Activated naive CD4-positive, alpha-beta T cell treated with anti-CD3 and anti-CD28 coated beads for 36 hours (primary cell): ENCODE results near the gene NOC3L. TPM values are rescaled to one million over a fixed set of nuclear protein-coding genes. Genes with fewer than 3 reads are reported as not detected.

Experiments
- CTCF ChIA-PET: fragments of 350-600 bp; sonication (Branson Sonifier 250); formaldehyde crosslinking; loops from one replicate; lab custom pipeline; 2021; ENCODE audit warnings: antibody characterized with exemption; lab: Charles Lee
- DNase-seq: peaks from one replicate; pipeline ENCODE4 v3.0.0-alpha.2; 2020
- H3K27ac Mint-ChIP-seq: one replicate; pipeline ENCODE4 v1.8.0; 2021; ENCODE audit warnings: mild to moderate bottlenecking, mixed read lengths
- H3K27me3 Mint-ChIP-seq: one replicate; pipeline ENCODE4 v1.8.0; 2021; ENCODE audit warnings: low read depth, mixed read lengths
- H3K36me3 Mint-ChIP-seq: one replicate; pipeline ENCODE4 v1.8.0; 2021; ENCODE audit warnings: low read depth, mixed read lengths
- H3K4me1 Mint-ChIP-seq: one replicate; pipeline ENCODE4 v1.8.0; 2021; ENCODE audit warnings: low read depth, mixed read lengths
- H3K4me3 Mint-ChIP-seq: one replicate; pipeline ENCODE4 v1.8.0; 2021; ENCODE audit warnings: mild to moderate bottlenecking, moderate library complexity, mixed read lengths
- H3K9me3 Mint-ChIP-seq: one replicate; pipeline ENCODE4 v1.8.0; 2021; ENCODE audit warnings: mixed read lengths
- intact Hi-C: fragments of 100-400 bp; cut with micrococcal nuclease; formaldehyde crosslinking; loops from one replicate; pipeline ENCODE4 v1.15.1; 2023
- total RNA-seq, 2 experiments: library from RNA; stranded (reverse); gene quantifications; one replicate each; pipeline ENCODE4 v1.2.3, GENCODE V29; 2021

NOC3L gene, protein sequence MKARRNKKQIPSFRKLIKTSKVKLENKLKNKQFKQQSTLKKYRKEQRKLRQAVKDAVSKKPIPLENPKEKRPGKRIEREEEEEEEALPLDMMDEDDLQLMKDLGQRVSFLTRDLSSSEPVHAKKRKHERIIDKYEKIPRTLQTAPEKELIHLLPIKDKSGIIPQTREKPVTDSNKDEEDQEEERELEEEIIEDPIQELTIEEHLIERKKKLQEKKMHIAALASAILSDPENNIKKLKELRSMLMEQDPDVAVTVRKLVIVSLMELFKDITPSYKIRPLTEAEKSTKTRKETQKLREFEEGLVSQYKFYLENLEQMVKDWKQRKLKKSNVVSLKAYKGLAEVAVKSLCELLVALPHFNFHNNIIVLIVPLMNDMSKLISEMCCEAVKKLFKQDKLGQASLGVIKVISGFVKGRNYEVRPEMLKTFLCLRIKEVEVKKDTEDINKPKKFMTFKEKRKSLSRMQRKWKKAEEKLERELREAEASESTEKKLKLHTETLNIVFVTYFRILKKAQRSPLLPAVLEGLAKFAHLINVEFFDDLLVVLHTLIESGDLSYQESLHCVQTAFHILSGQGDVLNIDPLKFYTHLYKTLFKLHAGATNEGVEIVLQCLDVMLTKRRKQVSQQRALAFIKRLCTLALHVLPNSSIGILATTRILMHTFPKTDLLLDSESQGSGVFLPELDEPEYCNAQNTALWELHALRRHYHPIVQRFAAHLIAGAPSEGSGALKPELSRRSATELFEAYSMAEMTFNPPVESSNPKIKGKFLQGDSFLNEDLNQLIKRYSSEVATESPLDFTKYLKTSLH
- total RNA-seq: 10 to 100 TPM; 39.3 to 40.1 TPM

DNA sequence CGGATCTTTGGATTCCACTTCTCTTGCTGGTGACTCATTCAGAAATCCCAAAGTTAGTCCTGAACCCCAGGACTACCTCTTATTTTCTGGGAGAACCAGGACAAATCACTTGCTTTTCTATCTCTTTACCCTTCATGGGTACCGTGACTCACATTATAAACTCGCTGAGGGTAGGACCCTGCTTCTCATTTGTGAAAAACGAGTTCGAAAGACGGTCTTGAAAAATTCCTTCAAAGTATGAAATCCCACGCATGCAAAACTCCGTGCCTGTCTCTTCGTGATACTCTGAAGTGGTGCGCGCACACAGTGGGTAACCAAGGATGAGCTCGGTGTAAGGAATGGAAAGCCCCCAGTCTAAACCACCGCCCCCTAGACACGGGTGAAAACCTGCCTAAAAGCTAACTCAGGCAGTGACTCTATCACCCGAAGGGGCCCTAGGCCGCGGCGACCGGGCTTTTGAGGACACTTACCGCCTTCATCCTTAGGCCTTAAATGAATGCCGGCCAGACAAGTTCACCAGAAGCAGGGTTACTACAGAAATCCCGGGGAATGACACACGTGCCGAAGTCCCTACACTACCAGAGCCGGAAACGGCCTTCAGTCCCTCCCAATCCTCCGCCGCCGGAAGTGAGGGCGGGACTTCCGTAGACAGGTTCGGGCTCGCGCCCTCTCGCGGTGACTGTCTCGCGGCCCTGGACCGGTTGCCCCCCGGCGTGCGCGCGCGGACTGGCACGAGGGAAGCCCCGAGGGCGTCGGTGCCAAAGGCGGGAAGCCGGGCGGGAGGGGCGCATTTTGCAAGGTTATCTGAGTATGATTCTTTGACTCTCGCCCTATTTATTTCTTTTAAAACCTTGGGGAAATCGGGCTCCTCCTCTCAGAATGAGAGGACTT lies at the start of gene NOC3L:
NOC3L (minus strand) TSS at position 580 of the 891 bp plus-strand sequence; CDS start at position 479, 101 bp downstream.
- Mint-ChIP-seq H3K27me3 (no peaks in the 10 kb centered on the region), H3K36me3 (peaks cover 29% of the 10 kb centered on the region), H3K4me3 (peak within 1 kb of the TSS; percentile 83), H3K4me1 (peaks cover 30% of the 10 kb centered on the region), H3K27ac (peak within 1 kb of the TSS; percentile 91), H3K9me3 (no peaks in the 10 kb centered on the region)
- CTCF ChIA-PET: interaction anchor here (0.6 to 1.6 kb wide), 10 partner anchors 9 to 82 kb away, joined by 3 to 7 read pairs (median 4); no protein-coding TSS in a partner anchor
- peak; percentile 96 for DNase-seq
- intact Hi-C loops: loop anchor here (1.0 to 5.0 kb wide), 7 partner anchors 40 to 865 kb away; partner anchors contain the start of genes CEP55, FRA10AC1, HELLS and SLC35G1

- Mint-ChIP-seq H3K4me1 (no peaks in the 10 kb centered on the region), H3K4me3 (no peak overlapping the region), H3K9me3 (no peaks in the 10 kb centered on the region), H3K27me3 (peaks cover 32% of the 10 kb centered on the region), H3K36me3 (no peaks in the 10 kb centered on the region), H3K27ac (no peak overlapping the region)
- CTCF ChIA-PET: interaction anchor here (0.6 kb wide), 1 partner anchor 57 kb away, joined by 5 read pairs; no protein-coding TSS in a partner anchor
- intact Hi-C loops: no loop called here
- DNase-seq: no peak
These were observed 49.7 kb upstream of the NOC3L start for GRCh38 chr10:94412449-94412848.

GRCh38 chr10:94411304-94411703 lies 48.6 kb upstream of the NOC3L start:
- DNase-seq: no peak
- H3K36me3 Mint-ChIP-seq: no peaks in the 10 kb centered on the region
- intact Hi-C loops: no loop called here
- H3K27me3 Mint-ChIP-seq: peaks cover 42% of the 10 kb centered on the region
- H3K4me1 Mint-ChIP-seq: no peaks in the 10 kb centered on the region
- CTCF ChIA-PET: no interaction called here
- H3K9me3 Mint-ChIP-seq: no peaks in the 10 kb centered on the region
- no peak overlapping the region for H3K27ac Mint-ChIP-seq
- no peak overlapping the region for H3K4me3 Mint-ChIP-seq

- CTCF ChIA-PET: no interaction called here
- H3K4me1 Mint-ChIP-seq: no peaks in the 10 kb centered on the region
- no peak overlapping the region for H3K27ac Mint-ChIP-seq
- H3K9me3 Mint-ChIP-seq: no peaks in the 10 kb centered on the region
- no peak overlapping the region for H3K4me3 Mint-ChIP-seq
- no peaks in the 10 kb centered on the region for H3K36me3 Mint-ChIP-seq
- DNase-seq: no peak
- peaks cover 54% of the 10 kb centered on the region for H3K27me3 Mint-ChIP-seq
- intact Hi-C loops: no loop called here
These were observed 46.4 kb upstream of the NOC3L start for GRCh38 chr10:94409021-94409657.

- Mint-ChIP-seq H3K4me3 (no peak overlapping the region), H3K36me3 (no peaks in the 10 kb centered on the region), H3K4me1 (peaks cover 4% of the 10 kb centered on the region), H3K9me3 (no peaks in the 10 kb centered on the region), H3K27ac (no peak overlapping the region), H3K27me3 (peaks cover 54% of the 10 kb centered on the region)
- intact Hi-C loops: no loop called here
- CTCF ChIA-PET: interaction anchor here (0.6 kb wide), 1 partner anchor 54 kb away, joined by 3 read pairs; no protein-coding TSS in a partner anchor
- no peak for DNase-seq
These were observed 44.9 kb upstream of the NOC3L start for GRCh38 chr10:94407668-94408067.

GRCh38 chr10:94405406-94405805 lies 42.7 kb upstream of the NOC3L start:
- DNase-seq: no peak
- Mint-ChIP-seq H3K4me3 (no peak overlapping the region), H3K27ac (no peak overlapping the region), H3K36me3 (no peaks in the 10 kb centered on the region), H3K9me3 (no peaks in the 10 kb centered on the region), H3K27me3 (peaks cover 55% of the 10 kb centered on the region), H3K4me1 (peaks cover 4% of the 10 kb centered on the region)
- intact Hi-C loops: no loop called here
- CTCF ChIA-PET: no interaction called here

DNA sequence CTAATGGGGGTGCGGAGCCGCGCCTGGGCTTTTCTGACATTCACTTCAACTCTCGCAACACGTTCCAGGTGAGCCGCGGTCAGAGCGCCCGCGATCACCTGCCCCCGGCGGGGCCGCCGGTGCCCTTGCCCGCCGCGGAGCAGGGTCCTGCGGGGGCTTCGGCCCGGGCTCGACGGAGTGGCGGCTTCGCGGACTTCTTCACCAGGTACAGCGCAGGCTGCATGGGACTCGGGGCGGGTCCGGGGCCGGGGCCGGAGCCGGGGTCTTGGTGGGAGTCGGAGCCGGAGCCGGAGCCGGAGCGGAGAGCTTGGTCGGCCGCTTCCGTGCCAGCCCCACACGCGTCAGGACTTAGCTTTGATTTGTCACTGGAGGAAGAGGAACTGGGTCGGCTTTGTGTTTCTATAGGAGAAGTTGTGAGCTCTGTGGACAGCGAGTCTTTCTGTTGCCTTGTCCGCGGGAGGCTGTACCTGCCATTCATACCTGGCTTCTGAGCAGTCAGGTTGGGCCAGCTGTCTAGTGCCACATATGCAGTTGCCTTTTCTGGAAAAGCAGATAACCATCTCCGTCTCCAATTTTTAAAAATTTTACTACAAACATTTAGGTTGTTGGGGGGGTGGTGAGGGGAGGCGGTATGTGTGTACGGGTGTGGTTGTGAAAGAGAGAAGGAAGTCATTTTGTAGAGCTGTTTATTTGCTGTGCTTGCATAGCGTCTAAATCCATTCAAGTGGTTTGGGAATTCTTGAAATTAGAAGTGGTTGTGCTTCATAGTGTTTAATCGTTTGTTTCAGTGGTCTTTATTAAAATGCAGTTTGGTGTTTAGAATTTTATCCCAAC lies 40.9 kb upstream of the NOC3L start:
- intact Hi-C loops: no loop called here
- peak; percentile 28 for DNase-seq
- Mint-ChIP-seq H3K27ac (no peak overlapping the region), H3K36me3 (no peaks in the 10 kb centered on the region), H3K4me3 (peak overlapping the region; percentile 74), H3K9me3 (no peaks in the 10 kb centered on the region), H3K27me3 (peaks cover 59% of the 10 kb centered on the region), H3K4me1 (peaks cover 4% of the 10 kb centered on the region)
- CTCF ChIA-PET: no interaction called here

DNA sequence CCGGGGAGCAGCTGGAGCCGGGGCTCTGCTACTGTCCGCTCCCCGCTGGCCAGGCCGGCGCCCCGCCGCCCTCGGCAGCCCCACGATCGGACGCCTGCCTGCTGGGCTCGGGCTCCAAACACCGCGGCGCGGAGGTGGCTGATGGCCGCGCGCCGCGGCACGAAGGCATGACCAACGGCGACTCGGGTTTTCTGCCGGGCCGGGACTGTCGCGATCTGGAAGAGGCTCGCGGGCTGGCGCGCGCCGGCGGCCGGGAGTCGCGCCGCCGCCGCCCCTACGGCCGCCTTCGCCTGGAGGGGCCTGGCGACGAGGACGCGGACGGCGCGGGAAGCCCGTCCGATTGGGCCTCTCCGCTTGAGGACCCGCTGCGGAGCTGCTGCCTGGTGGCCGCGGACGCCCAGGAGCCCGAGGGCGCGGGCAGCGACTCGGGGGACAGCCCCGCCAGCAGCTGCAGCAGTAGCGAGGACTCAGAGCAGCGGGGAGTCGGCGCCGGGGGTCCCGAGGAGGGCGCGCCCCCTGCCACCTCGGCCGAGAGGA lies 40.2 kb upstream of the NOC3L start:
- CTCF ChIA-PET: interaction anchor here (0.6 kb wide), 1 partner anchor 43 kb away, joined by 3 read pairs; no protein-coding TSS in a partner anchor
- peaks cover 4% of the 10 kb centered on the region for H3K4me1 Mint-ChIP-seq
- intact Hi-C loops: loop anchor here (1.0 kb wide), 1 partner anchor 41 kb away; the partner anchor contains the start of gene NOC3L
- no peaks in the 10 kb centered on the region for H3K9me3 Mint-ChIP-seq
- no peak overlapping the region for H3K27ac Mint-ChIP-seq
- peak overlapping the region; percentile 32 for H3K4me3 Mint-ChIP-seq
- H3K27me3 Mint-ChIP-seq: peaks cover 59% of the 10 kb centered on the region
- no peaks in the 10 kb centered on the region for H3K36me3 Mint-ChIP-seq
- DNase-seq: no peak

DNA sequence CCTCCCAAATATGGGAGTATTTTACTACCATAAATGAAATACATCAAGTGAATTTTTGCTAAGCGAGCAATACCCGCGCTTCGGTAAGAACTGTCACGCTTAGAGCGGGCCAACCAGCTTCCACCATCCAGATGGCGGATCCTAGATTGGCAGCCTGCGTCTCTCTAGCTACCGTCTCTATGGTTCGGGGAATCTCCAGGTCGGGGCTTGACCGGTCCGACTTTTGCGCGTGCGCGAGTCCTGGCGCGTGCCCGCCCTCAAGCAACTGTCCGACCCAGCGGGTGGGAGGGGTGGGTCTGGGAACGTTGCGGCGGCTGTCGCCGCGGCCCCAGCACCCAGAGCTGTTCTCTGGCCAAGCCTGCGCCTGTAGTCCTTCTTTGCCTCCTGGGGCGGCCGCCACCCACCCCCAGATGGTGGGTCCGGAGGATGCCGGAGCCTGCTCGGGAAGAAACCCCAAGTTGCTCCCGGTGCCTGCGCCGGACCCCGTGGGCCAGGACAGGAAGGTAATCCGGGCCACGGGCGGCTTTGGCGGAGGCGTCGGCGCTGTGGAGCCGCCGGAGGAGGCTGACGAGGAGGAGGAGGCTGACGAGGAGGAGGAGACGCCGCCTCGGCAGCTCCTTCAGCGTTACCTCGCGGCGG lies 39.6 kb upstream of the NOC3L start, which contains the start of gene TBC1D12:
TBC1D12 (plus strand) TSS at position 338 of the 639 bp plus-strand sequence; CDS start at position 411, 73 bp downstream.
- Mint-ChIP-seq H3K4me1 (peaks cover 4% of the 10 kb centered on the region), H3K36me3 (no peaks in the 10 kb centered on the region), H3K27ac (no peak within 1 kb of the TSS), H3K4me3 (peak within 1 kb of the TSS; percentile 74), H3K9me3 (no peaks in the 10 kb centered on the region), H3K27me3 (peaks cover 59% of the 10 kb centered on the region)
- intact Hi-C loops: loop anchor here (1.0 kb wide), 1 partner anchor 40 kb away; the partner anchor contains the start of gene NOC3L
- CTCF ChIA-PET: interaction anchor here (0.6 kb wide), 1 partner anchor 43 kb away, joined by 3 read pairs; no protein-coding TSS in a partner anchor
- peak; percentile 39 for DNase-seq

DNA sequence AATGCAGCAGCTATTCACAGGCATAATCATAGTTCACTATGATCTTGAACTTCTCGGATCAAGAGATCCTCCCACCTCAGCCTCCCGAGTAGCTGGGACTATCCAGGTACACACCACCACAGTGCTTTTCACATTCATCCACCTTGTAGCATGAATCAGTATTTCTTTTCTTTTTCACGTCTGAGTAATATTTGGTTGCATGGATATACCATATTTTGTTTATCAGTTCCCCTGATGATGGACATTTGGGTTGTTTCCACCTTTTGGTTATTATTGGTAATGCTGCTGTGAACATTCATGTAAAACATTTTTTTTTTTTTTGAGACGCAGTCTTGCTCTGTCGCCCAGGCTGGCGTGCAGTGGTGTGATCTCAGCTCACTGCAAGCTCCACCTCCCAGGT lies 36.0 kb upstream of the NOC3L start:
- Mint-ChIP-seq H3K4me1 (peaks cover 2% of the 10 kb centered on the region), H3K27ac (no peak overlapping the region), H3K27me3 (peaks cover 30% of the 10 kb centered on the region), H3K9me3 (no peaks in the 10 kb centered on the region), H3K36me3 (no peaks in the 10 kb centered on the region), H3K4me3 (no peak overlapping the region)
- CTCF ChIA-PET: no interaction called here
- intact Hi-C loops: no loop called here
- DNase-seq: no peak
